CD4-positive, alpha-beta memory T cell (primary cell): Measurements from ENCODE around the gene TAF3. TPM values are rescaled to one million over a fixed set of nuclear protein-coding genes. Genes with fewer than 3 reads are reported as not detected.

Experiments used
- CTCF ChIA-PET: fragments of 350-600 bp; sonication (Branson Sonifier 250); formaldehyde crosslinking; loops from one replicate; lab custom pipeline; 2021; ENCODE audit warnings: inconsistent platforms; ENCODE audit not compliant: partially characterized antibody; lab: Charles Lee
- POLR2A ChIA-PET: fragments of 350-600 bp; sonication (Branson Sonifier 250); formaldehyde crosslinking; loops from one replicate; lab custom pipeline; 2021; ENCODE audit not compliant: partially characterized antibody; lab: Charles Lee
- DNase-seq, 5 donors: peaks; one replicate each; pipeline versions ENCODE4 v3.0.0 to v3.0.0-alpha.2; 2020 to 2022; ENCODE audit warnings: mixed read lengths in 1 of 5
- H3K27ac ChIP-seq: one replicate; pipeline ENCODE4 v1.7.0; 2013; ENCODE audit warnings: low read depth, low read length
- H3K27me3 ChIP-seq: 2 replicates; pipeline ENCODE4 v1.7.0; 2013; ENCODE audit warnings: mild to moderate bottlenecking, low read length, moderate library complexity; ENCODE audit not compliant: insufficient read depth
- H3K36me3 ChIP-seq: 2 replicates; pipeline ENCODE4 v1.7.0; 2013; ENCODE audit warnings: mild to moderate bottlenecking, low read length, moderate library complexity; ENCODE audit not compliant: insufficient read depth
- H3K4me1 ChIP-seq: 2 replicates; pipeline ENCODE4 v1.7.0; 2013; ENCODE audit warnings: mild to moderate bottlenecking, low read length, moderate library complexity; ENCODE audit not compliant: insufficient read depth
- H3K4me3 ChIP-seq, 2 donors: one replicate each; pipeline ENCODE4 v1.7.0; 2013; ENCODE audit warnings: low read length in 2 of 2, mild to moderate bottlenecking in 1 of 2
- H3K9me3 ChIP-seq, 2 donors: one replicate each; pipeline ENCODE4 v1.7.0; 2013; ENCODE audit warnings: low read length in 2 of 2, control low read depth in 1 of 2; ENCODE audit not compliant: control insufficient read depth in 1 of 2
- H3K27ac Mint-ChIP-seq, 7 donors: one replicate each; pipeline ENCODE4 v1.8.0; 2020 to 2021; ENCODE audit warnings: mixed read lengths in 7 of 7, mild to moderate bottlenecking in 6 of 7, inconsistent platforms in 3 of 7, moderate library complexity in 3 of 7
- H3K27me3 Mint-ChIP-seq, 2 donors: one replicate each; pipeline ENCODE4 v1.8.0; 2020 to 2021; ENCODE audit warnings: mixed read lengths in 2 of 2
- H3K36me3 Mint-ChIP-seq, 2 donors: one replicate each; pipeline ENCODE4 v1.8.0; 2020 to 2021; ENCODE audit warnings: mixed read lengths in 2 of 2, inconsistent platforms in 1 of 2, mild to moderate bottlenecking in 1 of 2
- H3K4me1 Mint-ChIP-seq, 4 donors: one replicate each; pipeline ENCODE4 v1.8.0; 2020 to 2021; ENCODE audit warnings: mixed read lengths in 4 of 4, mild to moderate bottlenecking in 1 of 4
- H3K4me3 Mint-ChIP-seq, 8 donors: one replicate each; pipeline ENCODE4 v1.8.0; 2020 to 2021; ENCODE audit warnings: mixed read lengths in 8 of 8, mild to moderate bottlenecking in 7 of 8, moderate library complexity in 6 of 8, inconsistent platforms in 3 of 8
- H3K9me3 Mint-ChIP-seq, 8 donors: one replicate each; pipeline ENCODE4 v1.8.0; 2020 to 2021; ENCODE audit warnings: mixed read lengths in 8 of 8, mild to moderate bottlenecking in 5 of 8, inconsistent platforms in 3 of 8, moderate library complexity in 1 of 8
- intact Hi-C: fragments of 100-400 bp; cut with micrococcal nuclease; formaldehyde crosslinking; loops from one replicate; pipeline ENCODE4 v1.15.1; 2023
- polyA plus RNA-seq, 2 donors: library from polyadenylated mRNA; unstranded; fragments of 300-500 nt; fragmentation: Illumina TruSeq; gene quantifications; one replicate each; pipeline ENCODE4 v1.2.3, GENCODE V29; 2021
- total RNA-seq, 2 experiments: library from RNA; stranded (reverse); gene quantifications; one replicate each; pipeline ENCODE4 v1.2.3, GENCODE V29; 2021

Gene TAF3
- total and polyA plus RNA-seq, 4 experiments from 2014 or later, result 3.0 to 21.8 (median 18.5) TPM

- CTCF ChIA-PET, result no interaction called here
These were observed 180.5 kb downstream of the TAF3 start for GRCh38 chr10:7998831-7999230.

GRCh38 chr10:8004469-8005000 is 186.2 kb downstream of the TAF3 start:
- H3K4me3 Mint-ChIP-seq, result no peak overlapping the region
- peaks cover 3 to 38% (median 26%) of the 10 kb centered on the region in 8 donors for H3K9me3 Mint-ChIP-seq
- H3K27ac Mint-ChIP-seq, result no peak overlapping the region
- Histone ChIP-seq H3K27ac (no peak overlapping the region), H3K4me1 (no peaks in the 10 kb centered on the region), H3K27me3 (no peaks in the 10 kb centered on the region), H3K9me3 (no peaks in the 10 kb centered on the region), H3K36me3 (no peaks in the 10 kb centered on the region), H3K4me3 (no peak overlapping the region)
- intact Hi-C loops, result no loop called here
- DNase-seq, result no peak
- ChIA-PET CTCF (no interaction called here), POLR2A (no interaction called here)
- H3K27me3 Mint-ChIP-seq, result no peaks in the 10 kb centered on the region
- peaks cover 57 to 65% of the 10 kb centered on the region in 2 donors for H3K36me3 Mint-ChIP-seq
- peaks cover 0 to 2% (median 0%) of the 10 kb centered on the region in 4 donors for H3K4me1 Mint-ChIP-seq

More at GRCh38 chr10:7998831-7999230, 180.5 kb downstream of the TAF3 start:
- no peaks in the 10 kb centered on the region for H3K27me3 Mint-ChIP-seq
- H3K4me3 ChIP-seq, result no peak overlapping the region
- POLR2A ChIA-PET, result no interaction called here
- H3K36me3 Mint-ChIP-seq, result peaks cover 46 to 62% of the 10 kb centered on the region in 2 donors
- no peaks in the 10 kb centered on the region for H3K9me3 ChIP-seq
- no peak overlapping the region for H3K27ac ChIP-seq
- H3K36me3 ChIP-seq, result no peaks in the 10 kb centered on the region
- H3K4me1 ChIP-seq, result no peaks in the 10 kb centered on the region
- no peak overlapping the region for H3K4me3 Mint-ChIP-seq
- peaks cover 3 to 22% (median 16%) of the 10 kb centered on the region in 8 donors for H3K9me3 Mint-ChIP-seq
- H3K27ac Mint-ChIP-seq, result peak overlapping the region in 1 of 7 donors; percentile 47
- DNase-seq, result no peak
- no peaks in the 10 kb centered on the region for H3K27me3 ChIP-seq
- H3K4me1 Mint-ChIP-seq, result no peaks in the 10 kb centered on the region
- intact Hi-C loops, result no loop called here

GRCh38 chr10:8006274-8006999 is 188.1 kb downstream of the TAF3 start:
- H3K4me3 ChIP-seq, result no peak overlapping the region
- DNase-seq, result no peak
- no peaks in the 10 kb centered on the region for H3K9me3 ChIP-seq
- no peaks in the 10 kb centered on the region for H3K4me1 ChIP-seq
- POLR2A ChIA-PET, result no interaction called here
- Mint-ChIP-seq H3K4me3 (no peak overlapping the region), H3K9me3 (peaks cover 3 to 38% (median 24%) of the 10 kb centered on the region in 8 donors), H3K27me3 (no peaks in the 10 kb centered on the region), H3K4me1 (peaks cover 0 to 2% (median 0%) of the 10 kb centered on the region in 4 donors), H3K27ac (peak overlapping the region in 2 of 7 donors; percentile 19 to 54), H3K36me3 (peaks cover 59% of the 10 kb centered on the region in 2 donors)
- no peak overlapping the region for H3K27ac ChIP-seq
- H3K36me3 ChIP-seq, result peaks cover 6% of the 10 kb centered on the region
- CTCF ChIA-PET, result no interaction called here
- H3K27me3 ChIP-seq, result no peaks in the 10 kb centered on the region
- intact Hi-C loops, result no loop called here

- intact Hi-C loops, result no loop called here
- Mint-ChIP-seq H3K4me3 (no peak overlapping the region), H3K27ac (no peak overlapping the region), H3K4me1 (peaks cover 0 to 2% (median 0%) of the 10 kb centered on the region in 4 donors), H3K27me3 (no peaks in the 10 kb centered on the region), H3K36me3 (peaks cover 55 to 63% of the 10 kb centered on the region in 2 donors), H3K9me3 (peaks cover 0 to 15% (median 8%) of the 10 kb centered on the region in 8 donors)
- ChIA-PET CTCF (no interaction called here), POLR2A (no interaction called here)
- Histone ChIP-seq H3K9me3 (no peaks in the 10 kb centered on the region), H3K27ac (no peak overlapping the region), H3K36me3 (peaks cover 12% of the 10 kb centered on the region), H3K4me1 (no peaks in the 10 kb centered on the region), H3K27me3 (no peaks in the 10 kb centered on the region), H3K4me3 (no peak overlapping the region)
- no peak for DNase-seq
These were observed 190.7 kb downstream of the TAF3 start for GRCh38 chr10:8009031-8009430.

GRCh38 chr10:8013006-8013405 is 194.7 kb downstream of the TAF3 start:
- no peak overlapping the region for H3K4me3 ChIP-seq
- no peak overlapping the region for H3K27ac ChIP-seq
- H3K9me3 ChIP-seq, result no peaks in the 10 kb centered on the region
- ChIA-PET POLR2A (no interaction called here), CTCF (no interaction called here)
- Mint-ChIP-seq H3K36me3 (peaks cover 45 to 55% of the 10 kb centered on the region in 2 donors), H3K9me3 (no peaks in the 10 kb centered on the region), H3K27ac (no peak overlapping the region), H3K4me1 (no peaks in the 10 kb centered on the region), H3K27me3 (no peaks in the 10 kb centered on the region), H3K4me3 (no peak overlapping the region)
- no peaks in the 10 kb centered on the region for H3K27me3 ChIP-seq
- DNase-seq, result no peak
- intact Hi-C loops, result no loop called here
- H3K36me3 ChIP-seq, result peaks cover 18% of the 10 kb centered on the region
- no peaks in the 10 kb centered on the region for H3K4me1 ChIP-seq

GRCh38 chr10:8013619-8014018 is 195.3 kb downstream of the TAF3 start:
- H3K36me3 Mint-ChIP-seq, result peaks cover 44 to 50% of the 10 kb centered on the region in 2 donors

GRCh38 chr10:8014649-8015048 is 196.3 kb downstream of the TAF3 start:
- no peak for DNase-seq
- no peak overlapping the region for H3K27ac ChIP-seq
- Mint-ChIP-seq H3K4me1 (peaks cover 0 to 4% (median 0%) of the 10 kb centered on the region in 4 donors), H3K4me3 (no peak overlapping the region), H3K9me3 (no peaks in the 10 kb centered on the region), H3K27me3 (no peaks in the 10 kb centered on the region), H3K36me3 (peaks cover 38 to 48% of the 10 kb centered on the region in 2 donors), H3K27ac (no peak overlapping the region)
- no peaks in the 10 kb centered on the region for H3K27me3 ChIP-seq
- no peaks in the 10 kb centered on the region for H3K9me3 ChIP-seq
- no peak overlapping the region for H3K4me3 ChIP-seq
- CTCF ChIA-PET, result no interaction called here
- intact Hi-C loops, result no loop called here
- H3K36me3 ChIP-seq, result peaks cover 18% of the 10 kb centered on the region
- no peaks in the 10 kb centered on the region for H3K4me1 ChIP-seq
- POLR2A ChIA-PET, result no interaction called here

More at GRCh38 chr10:8013619-8014018, 195.3 kb downstream of the TAF3 start:
- POLR2A ChIA-PET, result no interaction called here
- no peaks in the 10 kb centered on the region for H3K9me3 Mint-ChIP-seq
- intact Hi-C loops, result no loop called here
- Histone ChIP-seq H3K36me3 (peaks cover 18% of the 10 kb centered on the region), H3K27me3 (no peaks in the 10 kb centered on the region), H3K4me3 (no peak overlapping the region), H3K4me1 (no peaks in the 10 kb centered on the region), H3K27ac (no peak overlapping the region), H3K9me3 (no peaks in the 10 kb centered on the region)
- CTCF ChIA-PET, result no interaction called here
- no peak overlapping the region for H3K4me3 Mint-ChIP-seq
- no peak for DNase-seq
- H3K27ac Mint-ChIP-seq, result peak overlapping the region in 1 of 7 donors; percentile 58
- peaks cover 0 to 3% (median 0%) of the 10 kb centered on the region in 4 donors for H3K4me1 Mint-ChIP-seq
- no peaks in the 10 kb centered on the region for H3K27me3 Mint-ChIP-seq
